ENCODE measurements around the gene TBC1D4.

DNA sequence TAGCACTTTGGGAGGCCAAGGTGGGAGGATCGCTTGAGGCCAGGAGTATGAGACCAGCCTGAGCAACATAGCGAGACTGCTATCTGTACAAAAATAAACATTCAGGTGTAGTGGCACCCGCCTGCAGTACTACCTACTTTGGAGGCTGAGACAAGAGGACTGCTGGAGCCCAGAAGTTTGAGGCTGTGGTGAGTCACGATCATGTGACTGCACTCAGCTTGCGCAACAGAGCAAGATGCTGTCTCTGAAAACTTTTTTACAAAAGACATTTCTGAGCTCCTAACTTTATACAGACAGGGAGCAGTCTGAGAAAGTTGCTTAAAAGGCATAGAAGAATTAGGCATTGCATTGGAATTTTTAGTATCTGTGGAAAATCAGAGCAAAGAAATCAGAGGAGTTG lies 10.4 kb upstream of the TBC1D4 start:
- TF ChIP-seq POLR2A (IDR thresholded peaks at IDR 0.05) (no peak), POLR2AphosphoS5 (IDR thresholded peaks at IDR 0.05) (no peak)
